HL-60 (cell line): Measurements from ENCODE around the gene FAM227B.

Experiments
- DNase-seq, 2 experiments: peaks; one replicate each; pipeline ENCODE4 v3.0.0-alpha.2; 2010 to 2020; ENCODE audit warnings: low read depth in 1 of 2, low spot score in 1 of 2
- H3K27ac ChIP-seq: fragments of 250-450 bp; sonication (Bioruptor Pico); replicated peaks from 2 replicates; pipeline ENCODE4 v1.5.1; 2020; ENCODE audit warnings: mild to moderate bottlenecking, moderate library complexity
- H3K27me3 ChIP-seq: fragments of 250-450 bp; sonication (Bioruptor Pico); 2 replicates; pipeline ENCODE4 v1.5.1; 2021; ENCODE audit warnings: mild to moderate bottlenecking, moderate library complexity; ENCODE audit not compliant: insufficient read depth, poor library complexity, severe bottlenecking
- H3K4me3 ChIP-seq: replicated peaks from 2 replicates; pipeline ENCODE4 v1.5.1; 2011; ENCODE audit warnings: mild to moderate bottlenecking, control low read depth, low read length; ENCODE audit not compliant: insufficient read depth
- GABPA ChIP-seq: IDR thresholded peaks from 2 replicates; pipeline ENCODE4 v1.6.1; 2012; ENCODE audit warnings: low read depth
- POLR2AphosphoS5 ChIP-seq: IDR thresholded peaks from 2 replicates; pipeline ENCODE4 v1.6.1; 2012; ENCODE audit warnings: low read depth
- SPI1 ChIP-seq: IDR thresholded peaks from 2 replicates; pipeline ENCODE4 v1.6.1; 2012; ENCODE audit warnings: low read depth, mild to moderate bottlenecking, borderline replicate concordance
- TF ChIP-seq, protein P1 (sequence below): IDR thresholded peaks from 2 replicates; pipeline ENCODE4 v1.6.1; 2012; ENCODE audit warnings: low read depth; ENCODE audit not compliant: insufficient replicate concordance
- TF ChIP-seq, protein P2 (sequence below): IDR thresholded peaks from one replicate; pipeline ENCODE4 v1.5.1; 2011; ENCODE audit warnings: low read length, control low read depth, inconsistent platforms; ENCODE audit not compliant: insufficient read depth

The FAM227B gene

DNA sequence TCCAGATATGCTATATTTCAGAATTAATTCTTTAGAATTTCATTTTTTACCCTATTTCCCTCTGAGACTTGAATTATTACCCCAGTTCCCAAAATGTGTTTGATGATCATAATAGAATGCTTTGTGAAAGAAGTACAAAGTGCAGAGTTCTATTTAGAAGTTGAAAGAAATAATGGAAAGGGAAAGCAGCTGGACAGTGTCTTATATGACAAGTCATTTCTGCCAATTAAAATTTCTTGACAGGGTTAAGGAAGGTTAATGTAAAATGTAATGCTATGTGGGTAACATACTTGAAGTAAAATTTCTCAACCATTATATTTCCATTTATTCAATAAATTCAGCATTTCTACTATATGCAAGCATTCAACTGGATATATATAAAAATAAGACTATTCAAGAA is 164.5 kb downstream of the FAM227B start:
- DNase-seq: no peak
- Histone ChIP-seq H3K27ac (no peak overlapping the region), H3K4me3 (no peak overlapping the region), H3K27me3 (no peaks in the 10 kb centered on the region)
- TF ChIP-seq POLR2AphosphoS5 (no peak), GABPA (no peak), SPI1 (no peak)
- TF ChIP-seq, protein P1, sequence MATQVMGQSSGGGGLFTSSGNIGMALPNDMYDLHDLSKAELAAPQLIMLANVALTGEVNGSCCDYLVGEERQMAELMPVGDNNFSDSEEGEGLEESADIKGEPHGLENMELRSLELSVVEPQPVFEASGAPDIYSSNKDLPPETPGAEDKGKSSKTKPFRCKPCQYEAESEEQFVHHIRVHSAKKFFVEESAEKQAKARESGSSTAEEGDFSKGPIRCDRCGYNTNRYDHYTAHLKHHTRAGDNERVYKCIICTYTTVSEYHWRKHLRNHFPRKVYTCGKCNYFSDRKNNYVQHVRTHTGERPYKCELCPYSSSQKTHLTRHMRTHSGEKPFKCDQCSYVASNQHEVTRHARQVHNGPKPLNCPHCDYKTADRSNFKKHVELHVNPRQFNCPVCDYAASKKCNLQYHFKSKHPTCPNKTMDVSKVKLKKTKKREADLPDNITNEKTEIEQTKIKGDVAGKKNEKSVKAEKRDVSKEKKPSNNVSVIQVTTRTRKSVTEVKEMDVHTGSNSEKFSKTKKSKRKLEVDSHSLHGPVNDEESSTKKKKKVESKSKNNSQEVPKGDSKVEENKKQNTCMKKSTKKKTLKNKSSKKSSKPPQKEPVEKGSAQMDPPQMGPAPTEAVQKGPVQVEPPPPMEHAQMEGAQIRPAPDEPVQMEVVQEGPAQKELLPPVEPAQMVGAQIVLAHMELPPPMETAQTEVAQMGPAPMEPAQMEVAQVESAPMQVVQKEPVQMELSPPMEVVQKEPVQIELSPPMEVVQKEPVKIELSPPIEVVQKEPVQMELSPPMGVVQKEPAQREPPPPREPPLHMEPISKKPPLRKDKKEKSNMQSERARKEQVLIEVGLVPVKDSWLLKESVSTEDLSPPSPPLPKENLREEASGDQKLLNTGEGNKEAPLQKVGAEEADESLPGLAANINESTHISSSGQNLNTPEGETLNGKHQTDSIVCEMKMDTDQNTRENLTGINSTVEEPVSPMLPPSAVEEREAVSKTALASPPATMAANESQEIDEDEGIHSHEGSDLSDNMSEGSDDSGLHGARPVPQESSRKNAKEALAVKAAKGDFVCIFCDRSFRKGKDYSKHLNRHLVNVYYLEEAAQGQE: no peak
- TF ChIP-seq, protein P2, sequence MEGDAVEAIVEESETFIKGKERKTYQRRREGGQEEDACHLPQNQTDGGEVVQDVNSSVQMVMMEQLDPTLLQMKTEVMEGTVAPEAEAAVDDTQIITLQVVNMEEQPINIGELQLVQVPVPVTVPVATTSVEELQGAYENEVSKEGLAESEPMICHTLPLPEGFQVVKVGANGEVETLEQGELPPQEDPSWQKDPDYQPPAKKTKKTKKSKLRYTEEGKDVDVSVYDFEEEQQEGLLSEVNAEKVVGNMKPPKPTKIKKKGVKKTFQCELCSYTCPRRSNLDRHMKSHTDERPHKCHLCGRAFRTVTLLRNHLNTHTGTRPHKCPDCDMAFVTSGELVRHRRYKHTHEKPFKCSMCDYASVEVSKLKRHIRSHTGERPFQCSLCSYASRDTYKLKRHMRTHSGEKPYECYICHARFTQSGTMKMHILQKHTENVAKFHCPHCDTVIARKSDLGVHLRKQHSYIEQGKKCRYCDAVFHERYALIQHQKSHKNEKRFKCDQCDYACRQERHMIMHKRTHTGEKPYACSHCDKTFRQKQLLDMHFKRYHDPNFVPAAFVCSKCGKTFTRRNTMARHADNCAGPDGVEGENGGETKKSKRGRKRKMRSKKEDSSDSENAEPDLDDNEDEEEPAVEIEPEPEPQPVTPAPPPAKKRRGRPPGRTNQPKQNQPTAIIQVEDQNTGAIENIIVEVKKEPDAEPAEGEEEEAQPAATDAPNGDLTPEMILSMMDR: no peak

DNA sequence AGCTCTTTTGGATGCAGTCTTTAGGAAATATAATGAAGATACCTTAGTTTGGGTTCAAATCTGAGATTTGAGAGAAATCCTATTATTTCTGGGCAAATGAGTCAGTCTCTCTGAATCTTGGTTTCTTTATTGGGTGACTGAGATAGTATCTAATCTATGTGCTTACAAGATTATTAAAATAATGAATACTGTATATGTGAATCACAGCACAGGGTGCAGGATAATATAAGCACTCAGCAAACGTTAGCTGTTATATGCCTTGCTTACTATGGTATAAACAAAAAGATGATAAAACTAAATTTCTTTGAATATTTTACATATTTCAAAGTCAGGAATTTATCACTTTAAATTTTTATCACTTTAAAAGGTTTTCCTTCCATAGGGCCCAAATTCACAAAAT is 168.0 kb downstream of the FAM227B start:
- no peak for TF ChIP-seq SPI1
- TF ChIP-seq GABPA: no peak
- TF ChIP-seq, protein P2: no peak
- TF ChIP-seq, protein P1: no peak
- TF ChIP-seq POLR2AphosphoS5: no peak
- Histone ChIP-seq H3K27me3 (no peaks in the 10 kb centered on the region), H3K4me3 (no peak overlapping the region), H3K27ac (no peak overlapping the region)
- no peak for DNase-seq

DNA sequence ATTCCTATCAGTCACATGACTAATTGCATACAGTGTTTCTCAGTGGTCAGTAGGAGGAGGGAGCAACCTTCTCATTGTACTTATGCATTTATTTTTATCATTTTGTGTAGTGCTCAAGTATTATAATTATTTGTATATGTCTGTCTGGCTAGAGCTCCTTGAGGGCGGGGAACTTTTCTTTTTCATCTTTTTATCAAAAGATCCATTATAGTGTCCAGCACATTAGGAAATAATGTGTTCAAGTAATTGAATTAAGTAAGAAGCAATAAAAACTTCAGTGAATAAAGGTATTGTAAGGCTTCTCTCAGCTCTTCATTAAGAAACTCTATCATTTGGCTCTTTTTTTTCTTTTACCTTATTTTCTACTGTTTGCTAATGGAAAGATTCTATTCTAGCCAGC is 178.8 kb downstream of the FAM227B start:
- no peak overlapping the region for H3K4me3 ChIP-seq
- H3K27ac ChIP-seq: no peak overlapping the region
- DNase-seq: no peak
- TF ChIP-seq, protein P1: no peak
- TF ChIP-seq POLR2AphosphoS5: no peak
- TF ChIP-seq, protein P2: no peak
- TF ChIP-seq GABPA: no peak
- no peak for TF ChIP-seq SPI1
- no peaks in the 10 kb centered on the region for H3K27me3 ChIP-seq
